HL-60 (cell line): ENCODE measurements around the gene NPHP4.

Source experiments
- DNase-seq, 2 experiments: peaks; one replicate each; pipeline ENCODE4 v3.0.0-alpha.2; 2010 to 2020; ENCODE audit warnings: low read depth in 1 of 2, low spot score in 1 of 2
- H3K27ac ChIP-seq: fragments of 250-450 bp; sonication (Bioruptor Pico); replicated peaks from 2 replicates; pipeline ENCODE4 v1.5.1; 2020; ENCODE audit warnings: mild to moderate bottlenecking, moderate library complexity
- H3K27me3 ChIP-seq: fragments of 250-450 bp; sonication (Bioruptor Pico); 2 replicates; pipeline ENCODE4 v1.5.1; 2021; ENCODE audit warnings: mild to moderate bottlenecking, moderate library complexity; ENCODE audit not compliant: insufficient read depth, poor library complexity, severe bottlenecking
- H3K4me3 ChIP-seq: replicated peaks from 2 replicates; pipeline ENCODE4 v1.5.1; 2011; ENCODE audit warnings: mild to moderate bottlenecking, control low read depth, low read length; ENCODE audit not compliant: insufficient read depth
- GABPA ChIP-seq: IDR thresholded peaks from 2 replicates; pipeline ENCODE4 v1.6.1; 2012; ENCODE audit warnings: low read depth
- POLR2AphosphoS5 ChIP-seq: IDR thresholded peaks from 2 replicates; pipeline ENCODE4 v1.6.1; 2012; ENCODE audit warnings: low read depth
- SPI1 ChIP-seq: IDR thresholded peaks from 2 replicates; pipeline ENCODE4 v1.6.1; 2012; ENCODE audit warnings: low read depth, mild to moderate bottlenecking, borderline replicate concordance
- TF ChIP-seq, protein P1 (sequence below): IDR thresholded peaks from 2 replicates; pipeline ENCODE4 v1.6.1; 2012; ENCODE audit warnings: low read depth; ENCODE audit not compliant: insufficient replicate concordance
- TF ChIP-seq, protein P2 (sequence below): IDR thresholded peaks from one replicate; pipeline ENCODE4 v1.5.1; 2011; ENCODE audit warnings: low read length, control low read depth, inconsistent platforms; ENCODE audit not compliant: insufficient read depth

Gene NPHP4

DNA sequence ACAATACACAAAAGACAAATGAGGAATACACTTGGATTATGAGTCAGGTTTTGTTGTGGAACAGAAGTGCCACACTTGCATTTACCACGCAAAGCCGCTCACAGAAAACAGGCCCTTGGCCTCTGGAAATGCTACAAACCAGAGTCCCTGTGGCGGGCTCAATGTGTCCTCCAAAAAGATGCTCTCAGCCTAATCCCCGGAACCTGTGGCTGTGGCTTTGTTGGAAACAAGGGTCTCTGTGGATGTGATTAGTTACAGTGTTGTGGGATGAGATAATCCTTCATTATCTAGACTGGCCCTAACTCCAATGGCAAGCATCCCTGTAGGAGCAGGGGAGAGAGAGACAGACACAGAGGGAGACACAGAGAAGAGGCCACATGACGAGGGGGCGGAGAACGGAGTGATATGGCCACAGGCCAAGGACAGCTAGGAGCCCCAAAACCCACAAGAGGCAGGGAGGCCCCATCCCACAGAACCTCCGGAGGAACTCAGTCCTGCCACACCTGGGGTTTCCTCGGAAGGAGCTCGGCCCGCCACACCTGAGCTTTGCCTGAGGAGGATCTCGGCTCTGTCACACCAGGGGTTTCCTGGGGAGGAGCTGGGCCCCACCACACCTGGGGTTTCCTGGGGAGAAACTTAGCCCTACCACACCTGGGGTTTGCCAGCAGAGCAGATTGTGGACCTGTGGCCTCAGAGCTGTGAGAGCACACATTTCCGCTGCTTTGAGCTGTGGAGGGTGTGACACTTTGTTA is 55.4 kb downstream of the NPHP4 start:
- no peaks in the 10 kb centered on the region for H3K27me3 ChIP-seq
- TF ChIP-seq, protein P1, sequence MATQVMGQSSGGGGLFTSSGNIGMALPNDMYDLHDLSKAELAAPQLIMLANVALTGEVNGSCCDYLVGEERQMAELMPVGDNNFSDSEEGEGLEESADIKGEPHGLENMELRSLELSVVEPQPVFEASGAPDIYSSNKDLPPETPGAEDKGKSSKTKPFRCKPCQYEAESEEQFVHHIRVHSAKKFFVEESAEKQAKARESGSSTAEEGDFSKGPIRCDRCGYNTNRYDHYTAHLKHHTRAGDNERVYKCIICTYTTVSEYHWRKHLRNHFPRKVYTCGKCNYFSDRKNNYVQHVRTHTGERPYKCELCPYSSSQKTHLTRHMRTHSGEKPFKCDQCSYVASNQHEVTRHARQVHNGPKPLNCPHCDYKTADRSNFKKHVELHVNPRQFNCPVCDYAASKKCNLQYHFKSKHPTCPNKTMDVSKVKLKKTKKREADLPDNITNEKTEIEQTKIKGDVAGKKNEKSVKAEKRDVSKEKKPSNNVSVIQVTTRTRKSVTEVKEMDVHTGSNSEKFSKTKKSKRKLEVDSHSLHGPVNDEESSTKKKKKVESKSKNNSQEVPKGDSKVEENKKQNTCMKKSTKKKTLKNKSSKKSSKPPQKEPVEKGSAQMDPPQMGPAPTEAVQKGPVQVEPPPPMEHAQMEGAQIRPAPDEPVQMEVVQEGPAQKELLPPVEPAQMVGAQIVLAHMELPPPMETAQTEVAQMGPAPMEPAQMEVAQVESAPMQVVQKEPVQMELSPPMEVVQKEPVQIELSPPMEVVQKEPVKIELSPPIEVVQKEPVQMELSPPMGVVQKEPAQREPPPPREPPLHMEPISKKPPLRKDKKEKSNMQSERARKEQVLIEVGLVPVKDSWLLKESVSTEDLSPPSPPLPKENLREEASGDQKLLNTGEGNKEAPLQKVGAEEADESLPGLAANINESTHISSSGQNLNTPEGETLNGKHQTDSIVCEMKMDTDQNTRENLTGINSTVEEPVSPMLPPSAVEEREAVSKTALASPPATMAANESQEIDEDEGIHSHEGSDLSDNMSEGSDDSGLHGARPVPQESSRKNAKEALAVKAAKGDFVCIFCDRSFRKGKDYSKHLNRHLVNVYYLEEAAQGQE: no peak
- TF ChIP-seq SPI1: no peak
- no peak for TF ChIP-seq POLR2AphosphoS5
- TF ChIP-seq GABPA: no peak
- no peak overlapping the region for H3K4me3 ChIP-seq
- no peak for DNase-seq
- H3K27ac ChIP-seq: no peak overlapping the region

DNA sequence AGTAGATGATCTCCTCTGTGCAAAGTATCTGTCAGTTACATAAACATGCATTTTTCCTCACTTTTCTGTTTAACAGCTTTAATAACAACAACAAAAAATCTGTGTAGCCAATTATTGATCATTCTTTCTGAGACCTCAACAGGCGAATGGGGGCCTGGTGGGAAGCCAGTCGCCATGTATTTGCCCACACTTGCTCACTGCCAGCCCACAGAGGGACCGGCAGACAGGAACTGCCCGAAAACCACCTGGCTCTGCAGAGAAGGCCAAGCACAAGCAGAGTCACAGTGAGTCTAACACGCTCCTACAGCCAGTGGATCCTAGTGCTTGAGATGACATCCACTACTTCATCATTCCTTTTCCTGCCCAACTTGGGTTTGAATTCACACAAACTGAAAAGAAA is 56.1 kb downstream of the NPHP4 start:
- no peak for TF ChIP-seq POLR2AphosphoS5
- TF ChIP-seq, protein P2, sequence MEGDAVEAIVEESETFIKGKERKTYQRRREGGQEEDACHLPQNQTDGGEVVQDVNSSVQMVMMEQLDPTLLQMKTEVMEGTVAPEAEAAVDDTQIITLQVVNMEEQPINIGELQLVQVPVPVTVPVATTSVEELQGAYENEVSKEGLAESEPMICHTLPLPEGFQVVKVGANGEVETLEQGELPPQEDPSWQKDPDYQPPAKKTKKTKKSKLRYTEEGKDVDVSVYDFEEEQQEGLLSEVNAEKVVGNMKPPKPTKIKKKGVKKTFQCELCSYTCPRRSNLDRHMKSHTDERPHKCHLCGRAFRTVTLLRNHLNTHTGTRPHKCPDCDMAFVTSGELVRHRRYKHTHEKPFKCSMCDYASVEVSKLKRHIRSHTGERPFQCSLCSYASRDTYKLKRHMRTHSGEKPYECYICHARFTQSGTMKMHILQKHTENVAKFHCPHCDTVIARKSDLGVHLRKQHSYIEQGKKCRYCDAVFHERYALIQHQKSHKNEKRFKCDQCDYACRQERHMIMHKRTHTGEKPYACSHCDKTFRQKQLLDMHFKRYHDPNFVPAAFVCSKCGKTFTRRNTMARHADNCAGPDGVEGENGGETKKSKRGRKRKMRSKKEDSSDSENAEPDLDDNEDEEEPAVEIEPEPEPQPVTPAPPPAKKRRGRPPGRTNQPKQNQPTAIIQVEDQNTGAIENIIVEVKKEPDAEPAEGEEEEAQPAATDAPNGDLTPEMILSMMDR: no peak
- TF ChIP-seq GABPA: no peak
- no peak for TF ChIP-seq SPI1
- TF ChIP-seq, protein P1: no peak
- no peak for DNase-seq
- no peaks in the 10 kb centered on the region for H3K27me3 ChIP-seq

DNA sequence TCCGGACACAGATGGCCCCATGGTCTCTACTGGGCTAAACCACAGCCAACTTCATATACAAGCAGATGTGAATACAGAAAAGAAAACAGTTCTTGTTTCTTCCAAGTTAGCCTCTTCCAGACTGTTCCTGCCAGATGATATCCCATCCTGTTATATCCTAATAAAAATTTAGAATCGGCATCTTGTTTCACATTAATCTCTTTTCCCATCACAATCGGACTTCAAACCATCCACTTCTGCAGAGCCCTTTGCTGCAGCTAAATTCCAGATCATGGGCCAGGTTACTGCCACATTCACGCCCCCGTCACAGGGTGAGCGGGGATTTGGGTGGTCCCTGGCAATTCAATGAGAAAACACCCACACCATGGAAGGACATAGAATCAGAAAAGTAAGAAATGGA is 57.2 kb downstream of the NPHP4 start:
- H3K27me3 ChIP-seq: no peaks in the 10 kb centered on the region
- TF ChIP-seq SPI1 (no peak), GABPA (no peak), POLR2AphosphoS5 (no peak)
- TF ChIP-seq, protein P1: no peak
- TF ChIP-seq, protein P2: no peak
- no peak overlapping the region for H3K27ac ChIP-seq
- DNase-seq: no peak
- H3K4me3 ChIP-seq: no peak overlapping the region

More for the DNA sequence above, 56.1 kb downstream of the NPHP4 start:
- H3K27ac ChIP-seq: no peak overlapping the region
- no peak overlapping the region for H3K4me3 ChIP-seq
